Measurements from ENCODE around the gene ZNF71.

GRCh38 chr19:56611288-56611687 is 16.2 kb downstream of the ZNF71 start:
- no peak for TF ChIP-seq CREB1 (CRISPR knock-in tag; IDR thresholded peaks at IDR 0.05)
- no peak for TF ChIP-seq CTCF (IDR thresholded peaks at IDR 0.05)
- TF ChIP-seq ZBTB43 (CRISPR knock-in tag; IDR thresholded peaks at IDR 0.05) = no peak
- TF ChIP-seq GRHL2 (CRISPR knock-in tag; IDR thresholded peaks at IDR 0.05; ENCODE audit: insufficient replicate concordance, severe bottlenecking) = no peak
- TF ChIP-seq NFYB (CRISPR knock-in tag; conservative IDR thresholded peaks at IDR 0.05; ENCODE audit: low read depth) = no peak
- no peak for TF ChIP-seq MAX (CRISPR knock-in tag; IDR thresholded peaks at IDR 0.05)
- no peak for TF ChIP-seq ZNF396 (CRISPR knock-in tag; IDR thresholded peaks at IDR 0.05; ENCODE audit: borderline replicate concordance)
- TF ChIP-seq TCF7 (CRISPR knock-in tag; IDR thresholded peaks at IDR 0.05; ENCODE audit: low read depth) = no peak

Data from WTC11 (cell line).